Fibroblast of mammary gland (primary cell): ENCODE results near the gene NEK1.

Source experiments
- DNase-seq: peaks from one replicate; pipeline ENCODE4 v3.0.0-alpha.2; 2010; ENCODE audit warnings: low read depth
- H3K4me3 ChIP-seq: 2 replicates; pipeline ENCODE4 v1.5.1; 2011; ENCODE audit warnings: low read depth, mild to moderate bottlenecking, low read length, moderate library complexity; ENCODE audit not compliant: control insufficient read depth
- CTCF ChIP-seq: conservative IDR thresholded peaks from 2 replicates; pipeline ENCODE4 v1.5.1; 2011; ENCODE audit warnings: low read depth, low read length, inconsistent platforms; ENCODE audit not compliant: control insufficient read depth, insufficient read depth

NEK1 gene

GRCh38 chr4:169619958-169620879 is 7.8 kb upstream of the NEK1 start, which contains the start of gene CLCN3:
Gene CLCN3 (plus strand): TSS chr4:169620578. CDS start chr4:169635929, 15,351 bp downstream.
- peak within 1 kb of the TSS; percentile 89 for H3K4me3 ChIP-seq
- DNase-seq = peak; percentile 96
- TF ChIP-seq CTCF = no peak

- DNase-seq = peak; percentile 59
- peak; percentile 59 for TF ChIP-seq CTCF
- H3K4me3 ChIP-seq = peak overlapping the region; percentile 89
Measured at GRCh38 chr4:169619518-169619957, 7.2 kb upstream of the NEK1 start.

GRCh38 chr4:169618986-169619385 is 6.6 kb upstream of the NEK1 start:
- DNase-seq = no peak
- TF ChIP-seq CTCF = no peak
- no peak overlapping the region for H3K4me3 ChIP-seq

- no peak overlapping the region for H3K4me3 ChIP-seq
- TF ChIP-seq CTCF = no peak
- peak; percentile 59 for DNase-seq
Measured at GRCh38 chr4:169618286-169618685, 5.9 kb upstream of the NEK1 start.

- TF ChIP-seq CTCF = no peak
- no peak for DNase-seq
- H3K4me3 ChIP-seq = no peak overlapping the region
Measured at GRCh38 chr4:169617306-169617705, 4.9 kb upstream of the NEK1 start.

- TF ChIP-seq CTCF = no peak
- no peak overlapping the region for H3K4me3 ChIP-seq
- DNase-seq = no peak
Measured at GRCh38 chr4:169616846-169617245, 4.5 kb upstream of the NEK1 start.
